ENCODE results near the gene GPR139. TPM values are rescaled to one million over a fixed set of nuclear protein-coding genes. Genes with fewer than 3 reads are reported as not detected.

GPR139 gene
- total RNA-seq, 4 donors from 2014 or later, result not detected

- no peak for DNase-seq (ENCODE audit: low spot score)
- no peak for ATAC-seq (ENCODE audit: low FRiP score)
- TF ChIP-seq, protein P1, sequence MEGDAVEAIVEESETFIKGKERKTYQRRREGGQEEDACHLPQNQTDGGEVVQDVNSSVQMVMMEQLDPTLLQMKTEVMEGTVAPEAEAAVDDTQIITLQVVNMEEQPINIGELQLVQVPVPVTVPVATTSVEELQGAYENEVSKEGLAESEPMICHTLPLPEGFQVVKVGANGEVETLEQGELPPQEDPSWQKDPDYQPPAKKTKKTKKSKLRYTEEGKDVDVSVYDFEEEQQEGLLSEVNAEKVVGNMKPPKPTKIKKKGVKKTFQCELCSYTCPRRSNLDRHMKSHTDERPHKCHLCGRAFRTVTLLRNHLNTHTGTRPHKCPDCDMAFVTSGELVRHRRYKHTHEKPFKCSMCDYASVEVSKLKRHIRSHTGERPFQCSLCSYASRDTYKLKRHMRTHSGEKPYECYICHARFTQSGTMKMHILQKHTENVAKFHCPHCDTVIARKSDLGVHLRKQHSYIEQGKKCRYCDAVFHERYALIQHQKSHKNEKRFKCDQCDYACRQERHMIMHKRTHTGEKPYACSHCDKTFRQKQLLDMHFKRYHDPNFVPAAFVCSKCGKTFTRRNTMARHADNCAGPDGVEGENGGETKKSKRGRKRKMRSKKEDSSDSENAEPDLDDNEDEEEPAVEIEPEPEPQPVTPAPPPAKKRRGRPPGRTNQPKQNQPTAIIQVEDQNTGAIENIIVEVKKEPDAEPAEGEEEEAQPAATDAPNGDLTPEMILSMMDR (IDR thresholded peaks at IDR 0.05), result no peak
Measured at GRCh38 chr16:20102521-20102920, 28.8 kb upstream of the GPR139 start.

DNA sequence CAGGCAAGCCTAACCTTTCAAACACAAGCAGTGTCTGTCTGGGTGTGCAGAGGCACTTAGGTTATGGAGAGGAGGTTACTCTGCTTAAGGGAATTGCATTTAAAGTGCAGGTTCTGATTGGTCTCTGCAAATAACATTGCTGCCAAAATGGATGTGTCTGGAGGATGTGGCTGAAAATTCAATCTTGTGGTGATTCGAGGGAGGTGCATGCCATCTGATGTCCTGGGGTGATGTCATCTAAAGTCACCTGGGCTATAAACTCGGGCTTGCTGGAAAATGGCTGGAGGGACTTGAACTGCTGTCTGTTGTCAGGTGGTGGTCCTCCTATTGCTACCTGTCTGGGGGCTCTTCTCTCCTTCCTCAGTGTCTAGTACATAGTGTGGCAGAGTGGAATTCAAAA lies 28.3 kb upstream of the GPR139 start:
- DNase-seq (ENCODE audit: low spot score) (no peak), ATAC-seq (ENCODE audit: low FRiP score) (no peak)
- TF ChIP-seq, protein P1 (IDR thresholded peaks at IDR 0.05), result no peak

DNA sequence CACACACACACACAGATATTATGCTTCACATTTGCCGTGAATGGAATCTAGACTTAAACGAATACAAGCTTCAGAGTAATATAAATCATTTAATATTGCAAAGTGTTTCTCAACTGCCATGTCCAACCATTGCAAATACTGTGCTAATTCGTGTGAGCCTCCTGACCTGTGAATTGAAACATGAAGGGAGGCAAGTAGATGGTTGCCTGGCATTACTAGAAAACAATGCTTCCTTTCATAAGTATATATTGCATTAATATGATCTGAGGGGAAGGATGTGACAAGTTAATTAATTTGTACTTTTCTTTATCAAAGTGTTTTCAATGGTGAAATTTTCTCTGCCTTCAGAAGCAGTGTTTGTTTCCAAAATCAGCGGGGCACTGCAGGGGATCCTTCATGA lies 25.7 kb upstream of the GPR139 start:
- TF ChIP-seq, protein P1 (IDR thresholded peaks at IDR 0.05), result no peak
- no peak for ATAC-seq (ENCODE audit: low FRiP score)
- no peak for DNase-seq (ENCODE audit: low spot score)

DNA sequence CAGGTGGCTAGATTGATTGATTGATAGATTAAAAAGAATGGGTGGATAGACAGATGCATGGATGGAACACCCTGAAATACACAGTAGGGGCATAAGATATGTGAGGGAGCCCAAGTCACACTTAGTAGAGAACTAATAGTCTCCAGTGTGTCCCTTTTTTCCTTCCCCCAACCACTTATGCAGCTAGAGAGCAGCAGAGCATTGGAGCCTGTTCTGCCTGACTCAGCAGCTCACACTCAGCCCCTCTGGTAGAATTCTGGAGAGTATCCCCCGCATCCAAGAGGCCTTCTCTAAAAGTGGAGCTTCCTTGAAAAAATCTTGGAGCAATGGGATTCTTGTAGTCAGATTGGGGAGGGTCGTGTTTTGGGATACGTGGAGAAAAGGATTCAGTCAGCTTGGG lies 20.5 kb upstream of the GPR139 start:
- ATAC-seq (ENCODE audit: low FRiP score) (no peak), DNase-seq (ENCODE audit: low spot score) (no peak)
- TF ChIP-seq, protein P1 (IDR thresholded peaks at IDR 0.05), result no peak

- TF ChIP-seq, protein P1 (IDR thresholded peaks at IDR 0.05), result no peak
- no peak for ATAC-seq (ENCODE audit: low FRiP score)
- no peak for DNase-seq (ENCODE audit: low spot score)
Measured at GRCh38 chr16:20089246-20089965, 15.7 kb upstream of the GPR139 start.

GRCh38 chr16:20084624-20085226 lies 11.0 kb upstream of the GPR139 start:
- ATAC-seq (ENCODE audit: low FRiP score), result no peak
- TF ChIP-seq, protein P1 (IDR thresholded peaks at IDR 0.05), result no peak

GRCh38 chr16:20079106-20079505 lies 5.4 kb upstream of the GPR139 start:
- DNase-seq (ENCODE audit: low spot score), result no peak
- ATAC-seq (ENCODE audit: low FRiP score), result no peak
- TF ChIP-seq, protein P1 (IDR thresholded peaks at IDR 0.05), result no peak

More at GRCh38 chr16:20084624-20085226, 11.0 kb upstream of the GPR139 start:
- no peak for DNase-seq (ENCODE audit: low spot score)

Data from omental fat pad (tissue), 4 donors.